ENCODE results near the gene GNG7. TPM values are rescaled to one million over a fixed set of nuclear protein-coding genes. Genes with fewer than 3 reads are reported as not detected.
"Not testable (repeated sequence)": the region's sequence is repeated elsewhere in the genome, so short reads cannot be mapped to it uniquely, and the experiment has no call there.

GNG7 gene
- total RNA-seq, 1 experiment from 2014 or later = 1.1 TPM

GRCh38 chr19:2670217-2670616, 32.3 kb downstream of the GNG7 start:
- H3K4me3 ChIP-seq (ENCODE audit: low read length) = no peak overlapping the region
- no peak overlapping the region for H3K27ac ChIP-seq (ENCODE audit: low read length)
- no peaks in the 10 kb centered on the region for H3K4me1 ChIP-seq (ENCODE audit: insufficient read depth, low read length)
- no peaks in the 10 kb centered on the region for H3K9me3 ChIP-seq (ENCODE audit: low read length)
- intact Hi-C loops (cut with micrococcal nuclease) = no loop called here
- H3F3A ChIP-seq (ENCODE audit: low read length, unreplicated experiment) = no peaks in the 10 kb centered on the region
- TF ChIP-seq CTCF (conservative IDR thresholded peaks at IDR 0.05; ENCODE audit: low read depth, low read length) = no peak
- TF ChIP-seq EZH2phosphoT487 (IDR thresholded peaks at IDR 0.05; ENCODE audit: borderline replicate concordance, low read length) = no peak
- no peak for TF ChIP-seq EZH2 (IDR thresholded peaks at IDR 0.05; ENCODE audit: low read length, unreplicated experiment)
- H3K9ac ChIP-seq (ENCODE audit: low read length) = no peak overlapping the region
- H3K9me2 ChIP-seq (replicated peaks; ENCODE audit: low read length) = no peaks in the 10 kb centered on the region
- ChIA-PET POLR2A (ENCODE audit: unreplicated experiment) (no interaction called here), CTCF (no interaction called here)
- DNase-seq = no peak
- no peak for ATAC-seq
- H2AFZ ChIP-seq (ENCODE audit: low read length) = no peak overlapping the region
- H3K4me2 ChIP-seq (ENCODE audit: low read length) = no peak overlapping the region
- H3K36me3 ChIP-seq (ENCODE audit: low read depth, low read length) = no peaks in the 10 kb centered on the region
- no peaks in the 10 kb centered on the region for H4K20me1 ChIP-seq (ENCODE audit: low read length)
- H3K79me2 ChIP-seq (ENCODE audit: low read length) = no peaks in the 10 kb centered on the region
- no peaks in the 10 kb centered on the region for H3K27me3 ChIP-seq (ENCODE audit: low read length)
- BruUV-seq (replicated peaks) = no TSS peak

- Histone ChIP-seq H3K9ac (ENCODE audit: low read length) (no peak overlapping the region), H3K27me3 (ENCODE audit: low read length) (no peaks in the 10 kb centered on the region), H4K20me1 (ENCODE audit: low read length) (no peaks in the 10 kb centered on the region), H3K36me3 (ENCODE audit: low read depth, low read length) (no peaks in the 10 kb centered on the region), H3K79me2 (ENCODE audit: low read length) (no peaks in the 10 kb centered on the region), H3K9me3 (ENCODE audit: low read length) (no peaks in the 10 kb centered on the region), H3K9me2 (replicated peaks; ENCODE audit: low read length) (no peaks in the 10 kb centered on the region), H3K4me1 (ENCODE audit: insufficient read depth, low read length) (no peaks in the 10 kb centered on the region), H3K27ac (ENCODE audit: low read length) (no peak overlapping the region), H3K4me3 (ENCODE audit: low read length) (no peak overlapping the region), H2AFZ (ENCODE audit: low read length) (no peak overlapping the region), H3K4me2 (ENCODE audit: low read length) (no peak overlapping the region), H3F3A (ENCODE audit: low read length, unreplicated experiment) (no peaks in the 10 kb centered on the region)
- CTCF ChIA-PET = no interaction called here
- TF ChIP-seq CTCF (conservative IDR thresholded peaks at IDR 0.05; ENCODE audit: low read depth, low read length) (no peak), EZH2phosphoT487 (IDR thresholded peaks at IDR 0.05; ENCODE audit: borderline replicate concordance, low read length) (no peak), EZH2 (IDR thresholded peaks at IDR 0.05; ENCODE audit: low read length, unreplicated experiment) (no peak)
- intact Hi-C loops (cut with micrococcal nuclease) = no loop called here
- ATAC-seq = no peak
- POLR2A ChIA-PET (ENCODE audit: unreplicated experiment) = no interaction called here
- no peak for DNase-seq
- BruUV-seq (replicated peaks) = no TSS peak
Measured at GRCh38 chr19:2668175-2668763, 34.2 kb downstream of the GNG7 start.

GRCh38 chr19:2667349-2667748, 35.1 kb downstream of the GNG7 start:
- H3K36me3 ChIP-seq (ENCODE audit: low read depth, low read length); H3K79me2 ChIP-seq (ENCODE audit: low read length); CTCF ChIA-PET; POLR2A ChIA-PET (ENCODE audit: unreplicated experiment); intact Hi-C loops (cut with micrococcal nuclease); H3K9me2 ChIP-seq (replicated peaks; ENCODE audit: low read length); H3K4me2 ChIP-seq (ENCODE audit: low read length); H2AFZ ChIP-seq (ENCODE audit: low read length); H3K9me3 ChIP-seq (ENCODE audit: low read length); H3K9ac ChIP-seq (ENCODE audit: low read length); H3F3A ChIP-seq (ENCODE audit: low read length, unreplicated experiment); H3K27ac ChIP-seq (ENCODE audit: low read length); H3K4me3 ChIP-seq (ENCODE audit: low read length); ATAC-seq; BruUV-seq (replicated peaks); DNase-seq; H3K4me1 ChIP-seq (ENCODE audit: insufficient read depth, low read length); H4K20me1 ChIP-seq (ENCODE audit: low read length); H3K27me3 ChIP-seq (ENCODE audit: low read length): not testable (repeated sequence)
